Upper lobe of left lung (tissue), 4 donors: ENCODE results near the gene TNFAIP8L2.

Experiments used
- POLR2A ChIP-seq, 4 donors: fragments of 450-650 bp; IDR thresholded peaks; one replicate each; pipeline ENCODE4 v1.5.1; 2016 to 2017; ENCODE audit warnings: antibody characterized with exemption in 4 of 4, mild to moderate bottlenecking in 2 of 4
- TF ChIP-seq, protein P1 (sequence below), 6 experiments: fragments of 450-650 bp in 4 of 6; fragments of 200-600 bp in 2 of 6; sonication (generic) in 2 of 6; IDR thresholded peaks; one replicate each; pipeline ENCODE4 v1.5.1; 2016 to 2019; ENCODE audit warnings: antibody characterized with exemption in 6 of 6

DNA sequence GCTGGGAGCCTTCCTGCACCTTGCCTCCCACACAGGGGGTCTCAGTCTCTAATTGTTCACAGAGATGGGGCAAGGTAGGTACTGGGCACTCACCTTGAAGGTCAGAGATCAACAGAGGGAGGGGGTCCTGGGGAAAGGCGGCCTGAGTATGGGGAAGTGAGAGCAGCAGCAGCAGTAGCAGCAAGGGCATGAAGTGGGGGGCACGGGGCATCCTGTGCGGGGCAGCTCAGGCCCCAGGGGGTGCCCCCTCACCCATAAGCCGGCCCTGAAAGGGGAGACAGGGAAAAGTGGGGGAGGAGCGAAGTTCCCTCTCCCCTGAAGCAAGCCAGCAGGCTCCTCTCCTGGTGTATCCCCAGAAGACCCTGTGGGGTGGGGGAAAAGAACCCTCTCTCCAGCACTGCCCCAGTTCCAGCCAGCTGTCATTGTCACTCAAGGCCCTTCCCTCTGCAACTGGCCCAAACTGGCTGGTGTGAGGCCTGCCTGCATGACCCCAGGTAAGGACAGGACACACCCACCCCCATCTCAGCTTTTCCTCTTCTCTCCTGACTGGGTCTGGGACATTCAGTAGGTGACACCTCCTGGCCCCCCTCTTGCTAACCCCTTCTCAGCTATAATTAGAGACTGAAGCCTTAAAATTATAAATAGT lies 13.9 kb upstream of the TNFAIP8L2 start:
- TF ChIP-seq, protein P1, sequence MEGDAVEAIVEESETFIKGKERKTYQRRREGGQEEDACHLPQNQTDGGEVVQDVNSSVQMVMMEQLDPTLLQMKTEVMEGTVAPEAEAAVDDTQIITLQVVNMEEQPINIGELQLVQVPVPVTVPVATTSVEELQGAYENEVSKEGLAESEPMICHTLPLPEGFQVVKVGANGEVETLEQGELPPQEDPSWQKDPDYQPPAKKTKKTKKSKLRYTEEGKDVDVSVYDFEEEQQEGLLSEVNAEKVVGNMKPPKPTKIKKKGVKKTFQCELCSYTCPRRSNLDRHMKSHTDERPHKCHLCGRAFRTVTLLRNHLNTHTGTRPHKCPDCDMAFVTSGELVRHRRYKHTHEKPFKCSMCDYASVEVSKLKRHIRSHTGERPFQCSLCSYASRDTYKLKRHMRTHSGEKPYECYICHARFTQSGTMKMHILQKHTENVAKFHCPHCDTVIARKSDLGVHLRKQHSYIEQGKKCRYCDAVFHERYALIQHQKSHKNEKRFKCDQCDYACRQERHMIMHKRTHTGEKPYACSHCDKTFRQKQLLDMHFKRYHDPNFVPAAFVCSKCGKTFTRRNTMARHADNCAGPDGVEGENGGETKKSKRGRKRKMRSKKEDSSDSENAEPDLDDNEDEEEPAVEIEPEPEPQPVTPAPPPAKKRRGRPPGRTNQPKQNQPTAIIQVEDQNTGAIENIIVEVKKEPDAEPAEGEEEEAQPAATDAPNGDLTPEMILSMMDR (IDR thresholded peaks at IDR 0.05): no peak
- no peak for TF ChIP-seq POLR2A (IDR thresholded peaks at IDR 0.05)
